Neural progenitor cell (in vitro differentiated cells): ENCODE data around the gene FBXL2. TPM values are rescaled to one million over a fixed set of nuclear protein-coding genes. Genes with fewer than 3 reads are reported as not detected.

ENCODE experiments used
- DNase-seq: peaks from one replicate; pipeline ENCODE4 v3.0.0-alpha.2; 2016; ENCODE audit warnings: low spot score
- H2AFZ ChIP-seq: fragments of 200-600 bp; sonication (generic); replicated peaks from 2 replicates; pipeline ENCODE4 v1.6.1; 2016; ENCODE audit warnings: antibody characterized with exemption
- H3F3A ChIP-seq: fragments of 200-600 bp; sonication (generic); 2 replicates; pipeline ENCODE4 v1.6.1; 2016; ENCODE audit warnings: antibody characterized with exemption, low read depth
- H3K27ac ChIP-seq: fragments of 200-600 bp; sonication (generic); 2 replicates; pipeline ENCODE4 v1.5.1; 2016; ENCODE audit warnings: mild to moderate bottlenecking
- H3K27me3 ChIP-seq: fragments of 200-600 bp; sonication (generic); 2 replicates; pipeline ENCODE4 v1.6.1; 2016; ENCODE audit warnings: mild to moderate bottlenecking, moderate library complexity
- H3K36me3 ChIP-seq: fragments of 200-600 bp; sonication (generic); 2 replicates; pipeline ENCODE4 v1.5.1; 2016
- H3K4me1 ChIP-seq: fragments of 200-600 bp; sonication (generic); 2 replicates; pipeline ENCODE4 v1.6.1; 2016; ENCODE audit warnings: mixed run types
- H3K4me2 ChIP-seq: fragments of 200-600 bp; sonication (generic); 2 replicates; pipeline ENCODE4 v1.6.1; 2016
- H3K4me3 ChIP-seq: fragments of 200-600 bp; sonication (generic); 2 replicates; pipeline ENCODE4 v1.5.1; 2016
- H3K79me2 ChIP-seq: fragments of 200-600 bp; sonication (generic); 2 replicates; pipeline ENCODE4 v1.6.1; 2016; ENCODE audit warnings: low read depth
- H3K9ac ChIP-seq: fragments of 200-600 bp; sonication (generic); 2 replicates; pipeline ENCODE4 v1.6.1; 2016
- H3K9me3 ChIP-seq: fragments of 200-600 bp; sonication (generic); 2 replicates; pipeline ENCODE4 v1.5.1; 2016; ENCODE audit warnings: low read depth
- H4K20me1 ChIP-seq: fragments of 200-600 bp; sonication (generic); 2 replicates; pipeline ENCODE4 v1.6.1; 2016; ENCODE audit warnings: low read depth
- H3K27ac Mint-ChIP-seq: 3 replicates; pipeline ENCODE4 v1.8.0; 2021; ENCODE audit warnings: mixed read lengths
- H3K27me3 Mint-ChIP-seq: 2 replicates; pipeline ENCODE4 v1.8.0; 2022; ENCODE audit warnings: low read depth, mild to moderate bottlenecking, inconsistent platforms, moderate library complexity, mixed read lengths; ENCODE audit not compliant: insufficient read depth
- H3K36me3 Mint-ChIP-seq: 3 replicates; pipeline ENCODE4 v1.8.0; 2021; ENCODE audit warnings: mixed read lengths
- H3K4me1 Mint-ChIP-seq: 3 replicates; pipeline ENCODE4 v1.8.0; 2021; ENCODE audit warnings: mixed read lengths
- H3K4me3 Mint-ChIP-seq: 3 replicates; pipeline ENCODE4 v1.8.0; 2021; ENCODE audit warnings: mild to moderate bottlenecking, moderate library complexity, mixed read lengths
- H3K9me3 Mint-ChIP-seq: 3 replicates; pipeline ENCODE4 v1.8.0; 2020; ENCODE audit warnings: mixed read lengths
- CTCF ChIP-seq: fragments of 200-600 bp; sonication (generic); IDR thresholded peaks from 2 replicates; pipeline ENCODE4 v1.5.1; 2017; ENCODE audit warnings: antibody characterized with exemption, mild to moderate bottlenecking
- EZH2 ChIP-seq: fragments of 200-600 bp; sonication (generic); IDR thresholded peaks from 2 replicates; pipeline ENCODE4 v1.6.1; 2017; ENCODE audit warnings: antibody characterized with exemption, mild to moderate bottlenecking, moderate library complexity
- EZH2phosphoT487 ChIP-seq: fragments of 200-600 bp; sonication (generic); IDR thresholded peaks from 2 replicates; pipeline ENCODE4 v1.6.1; 2017; ENCODE audit warnings: antibody characterized with exemption
- total RNA-seq: library from RNA; depleted of rRNA; stranded (reverse); fragments of >200 nt; gene quantifications from 2 replicates; pipeline ENCODE4 v1.2.3, GENCODE V29; 2015; ENCODE audit warnings: low replicate concordance

FBXL2 gene
- total RNA-seq, 1 donor from 2014 or later = 18.2 TPM

- Histone ChIP-seq H3K9me3 (no peaks in the 10 kb centered on the region), H4K20me1 (no peaks in the 10 kb centered on the region), H3K4me2 (no peak overlapping the region), H3K9ac (no peak overlapping the region), H3K36me3 (no peaks in the 10 kb centered on the region), H3K79me2 (no peaks in the 10 kb centered on the region), H3K27ac (no peak overlapping the region), H3K4me1 (peaks cover 7% of the 10 kb centered on the region), H2AFZ (no peak overlapping the region), H3K4me3 (no peak overlapping the region), H3K27me3 (no peaks in the 10 kb centered on the region), H3F3A (no peaks in the 10 kb centered on the region)
- no peak for TF ChIP-seq EZH2
- TF ChIP-seq EZH2phosphoT487 = no peak
- TF ChIP-seq CTCF = no peak
- H3K4me3 Mint-ChIP-seq = no peak overlapping the region
- H3K36me3 Mint-ChIP-seq = peaks cover 3% of the 10 kb centered on the region
- H3K27me3 Mint-ChIP-seq = no peaks in the 10 kb centered on the region
- H3K9me3 Mint-ChIP-seq = no peaks in the 10 kb centered on the region
- DNase-seq = no peak
- no peak overlapping the region for H3K27ac Mint-ChIP-seq
- H3K4me1 Mint-ChIP-seq = peaks cover 9% of the 10 kb centered on the region
Measured at GRCh38 chr3:33364060-33364459, 86.8 kb downstream of the FBXL2 start.

- no peak for DNase-seq
- H4K20me1 ChIP-seq = no peaks in the 10 kb centered on the region
- TF ChIP-seq EZH2 = no peak
- no peak for TF ChIP-seq CTCF
- no peak for TF ChIP-seq EZH2phosphoT487
- no peaks in the 10 kb centered on the region for H3K27me3 ChIP-seq
- H3K4me1 ChIP-seq = peaks cover 7% of the 10 kb centered on the region
- H3K36me3 Mint-ChIP-seq = peaks cover 3% of the 10 kb centered on the region
- no peaks in the 10 kb centered on the region for H3F3A ChIP-seq
- no peaks in the 10 kb centered on the region for H3K36me3 ChIP-seq
- H3K4me1 Mint-ChIP-seq = peaks cover 9% of the 10 kb centered on the region
- no peaks in the 10 kb centered on the region for H3K79me2 ChIP-seq
- H3K9me3 ChIP-seq = no peaks in the 10 kb centered on the region
- H2AFZ ChIP-seq = no peak overlapping the region
- no peaks in the 10 kb centered on the region for H3K27me3 Mint-ChIP-seq
- no peak overlapping the region for H3K4me2 ChIP-seq
- H3K27ac ChIP-seq = no peak overlapping the region
- H3K9ac ChIP-seq = no peak overlapping the region
- H3K4me3 ChIP-seq = no peak overlapping the region
- H3K27ac Mint-ChIP-seq = no peak overlapping the region
- H3K9me3 Mint-ChIP-seq = no peaks in the 10 kb centered on the region
- H3K4me3 Mint-ChIP-seq = no peak overlapping the region
Measured at GRCh38 chr3:33364531-33365128, 87.4 kb downstream of the FBXL2 start.

GRCh38 chr3:33372218-33373081, 95.2 kb downstream of the FBXL2 start:
- H3K79me2 ChIP-seq = no peaks in the 10 kb centered on the region
- Mint-ChIP-seq H3K4me1 (no peaks in the 10 kb centered on the region), H3K4me3 (no peak overlapping the region), H3K9me3 (peaks cover 6% of the 10 kb centered on the region), H3K27me3 (no peaks in the 10 kb centered on the region), H3K36me3 (peaks cover 17% of the 10 kb centered on the region), H3K27ac (no peak overlapping the region)
- peak; percentile 72 for DNase-seq
- H3K4me2 ChIP-seq = no peak overlapping the region
- no peak overlapping the region for H2AFZ ChIP-seq
- H3K9me3 ChIP-seq = no peaks in the 10 kb centered on the region
- no peak overlapping the region for H3K4me3 ChIP-seq
- no peak overlapping the region for H3K9ac ChIP-seq
- H3K4me1 ChIP-seq = no peaks in the 10 kb centered on the region
- H4K20me1 ChIP-seq = no peaks in the 10 kb centered on the region
- no peaks in the 10 kb centered on the region for H3F3A ChIP-seq
- TF ChIP-seq CTCF (peak; percentile 97), EZH2 (no peak)
- no peaks in the 10 kb centered on the region for H3K36me3 ChIP-seq
- H3K27ac ChIP-seq = no peak overlapping the region
- H3K27me3 ChIP-seq = no peaks in the 10 kb centered on the region
